Limb (tissue), 2 donors: Measurements from ENCODE around the gene VSTM4.
A peak's percentile ranks its signal among the peaks of the same experiment; 100 is the strongest.

Experiments used
- DNase-seq, 2 donors: peaks; one replicate each; pipeline ENCODE4 v3.0.0-alpha.2; 2016; ENCODE audit errors: extremely low spot score in 2 of 2

The VSTM4 gene

DNA sequence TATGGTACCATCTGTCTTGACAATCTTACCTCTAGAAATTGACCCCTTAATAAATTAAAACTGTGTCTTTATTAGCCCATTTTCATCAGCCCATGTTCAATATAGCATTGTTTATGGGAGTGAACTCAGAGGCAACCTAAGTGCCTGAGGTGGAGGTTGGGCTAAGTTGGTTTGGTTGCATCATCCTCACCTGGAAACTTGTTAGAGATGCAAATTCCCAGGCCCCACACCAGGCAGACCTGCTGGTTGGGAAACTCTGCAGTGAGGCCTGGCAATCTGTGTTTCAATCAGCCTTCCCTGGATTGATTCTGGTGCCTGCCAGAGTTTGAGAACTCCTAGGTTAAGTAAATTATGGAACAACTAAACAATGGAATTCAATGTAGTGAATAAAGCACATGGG is 27.9 kb upstream of the VSTM4 start:
- DNase-seq: no peak

DNA sequence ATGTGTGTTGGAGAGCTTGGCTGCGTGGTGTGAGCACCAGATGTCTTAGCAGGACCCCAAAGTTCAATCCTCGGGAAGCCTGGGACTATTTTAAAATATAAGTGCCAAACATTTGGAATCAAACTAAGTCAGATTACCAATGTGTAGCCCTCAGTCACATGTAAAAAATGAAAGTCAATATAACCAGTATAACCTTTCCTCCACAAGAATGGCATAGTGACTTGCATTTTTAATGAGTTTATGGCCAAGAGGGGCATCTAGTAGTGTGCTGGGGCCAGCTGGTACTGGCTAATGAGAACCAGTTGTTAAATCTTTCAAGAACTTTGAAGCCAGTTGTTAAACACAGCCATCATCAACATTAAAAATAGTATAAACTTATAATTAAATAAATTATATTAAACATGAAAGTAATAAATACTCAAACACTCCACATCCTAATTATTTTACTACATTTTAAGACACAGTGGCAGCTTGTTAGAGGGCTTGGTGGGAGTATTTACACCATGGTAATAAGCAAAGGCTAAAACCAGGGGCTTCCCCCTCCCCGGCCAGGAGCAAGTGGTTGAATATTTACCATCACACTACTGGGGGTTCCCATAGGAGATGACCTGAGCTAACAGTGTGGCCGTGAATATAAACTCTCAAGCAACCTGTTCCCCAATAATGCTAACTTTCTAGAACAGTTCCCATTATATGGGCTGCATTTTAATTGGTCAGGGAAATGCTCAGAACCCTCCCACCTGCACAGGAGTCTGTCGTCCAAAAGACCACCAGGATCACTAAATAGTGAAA is 26.4 kb upstream of the VSTM4 start:
- DNase-seq: no peak

DNA sequence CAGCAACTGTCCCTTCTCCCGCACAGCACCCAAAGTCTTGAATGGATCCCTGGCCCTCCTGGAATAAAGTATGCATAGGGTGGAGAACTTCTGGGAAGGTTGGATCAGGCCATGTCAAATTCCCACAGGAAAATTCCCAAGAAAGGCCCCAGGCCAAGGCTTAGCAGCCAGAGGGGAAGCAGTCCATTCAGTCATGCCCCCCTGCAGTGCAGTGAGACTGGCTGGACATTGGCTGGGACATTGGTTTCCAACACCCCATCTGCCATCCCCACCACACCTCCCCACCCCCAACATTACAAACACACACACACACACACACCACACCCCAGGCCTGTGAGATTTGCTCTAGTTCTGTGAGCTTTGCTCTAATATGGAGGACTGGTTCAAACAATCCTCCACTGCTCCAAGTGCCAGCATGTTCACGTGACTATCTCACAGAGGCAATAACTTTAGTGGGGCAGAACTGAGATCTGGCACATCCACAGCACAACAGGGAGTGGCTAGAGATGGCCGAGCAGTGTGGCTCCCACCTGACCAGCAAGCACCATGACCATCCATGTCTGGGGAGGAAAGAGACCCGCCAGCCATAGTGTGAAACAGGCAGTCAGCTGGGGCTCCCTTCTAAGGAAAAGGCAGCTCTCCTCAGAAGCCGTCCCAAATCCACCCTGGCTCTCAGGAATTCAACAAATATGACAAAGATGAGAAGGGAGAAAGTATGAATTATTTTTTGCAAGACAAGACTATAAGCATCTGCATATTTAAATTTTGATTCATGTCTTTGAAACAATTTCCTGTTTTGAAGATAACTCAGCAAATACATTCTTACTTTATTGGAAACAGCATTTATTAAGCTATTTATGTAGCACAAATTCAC is 25.2 kb upstream of the VSTM4 start:
- DNase-seq: no peak

DNA sequence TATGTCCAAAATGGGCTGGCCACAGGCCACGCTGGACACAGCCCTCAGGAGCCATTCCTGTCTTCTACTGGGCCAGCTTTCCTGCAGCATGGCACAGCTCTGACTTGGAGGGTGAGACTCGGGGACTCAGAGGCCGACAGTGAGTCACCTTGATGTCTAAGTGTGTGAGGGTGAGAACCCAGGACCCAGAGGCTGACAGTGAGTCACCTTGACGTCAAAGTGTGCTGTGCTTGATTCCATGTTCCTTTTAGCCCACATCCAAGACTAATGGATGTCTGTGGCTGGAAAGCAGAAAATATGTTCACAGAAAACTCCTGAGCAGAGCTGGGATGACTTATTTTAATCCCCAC is 24.5 kb upstream of the VSTM4 start:
- no peak for DNase-seq

DNA sequence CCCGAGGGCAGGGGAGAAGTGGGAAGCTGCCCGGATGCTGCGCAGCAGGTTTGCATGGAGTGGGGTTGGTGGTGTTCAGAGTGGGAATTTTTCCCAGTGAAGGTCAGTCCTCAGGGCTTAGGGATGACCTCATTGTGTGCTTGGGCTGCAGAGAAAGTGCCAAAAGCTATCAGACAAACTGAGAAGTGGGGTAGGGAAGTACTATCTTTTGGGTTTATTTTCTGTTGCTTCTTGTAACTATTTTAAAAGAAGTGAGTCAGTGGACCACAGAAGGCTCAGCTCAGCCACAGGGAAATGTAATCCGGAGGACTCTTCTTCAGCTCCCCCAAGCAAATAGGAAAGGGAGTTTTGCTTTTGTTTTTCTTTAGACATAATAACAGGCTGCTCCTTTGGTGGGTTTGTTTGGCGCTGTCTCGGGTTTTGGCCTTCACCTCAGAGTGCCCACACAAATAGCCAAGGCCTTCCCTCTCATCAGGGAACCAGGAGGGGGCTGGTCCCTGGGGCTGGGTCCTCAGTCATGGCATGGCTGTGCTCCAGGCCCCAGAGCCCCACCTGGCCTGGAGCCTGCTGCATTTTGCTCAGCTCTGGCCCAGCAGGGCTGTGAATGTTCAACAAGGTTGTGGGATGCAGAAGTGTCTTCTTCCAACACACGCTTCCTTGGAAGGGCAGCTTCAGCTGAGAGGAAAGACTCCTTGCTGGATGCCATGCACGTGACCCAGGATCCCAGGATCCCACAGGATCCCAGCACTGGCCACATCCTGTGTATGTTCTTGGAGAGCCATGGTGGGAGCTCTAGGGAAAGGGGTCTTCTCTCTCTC is 23.9 kb upstream of the VSTM4 start:
- no peak for DNase-seq

DNA sequence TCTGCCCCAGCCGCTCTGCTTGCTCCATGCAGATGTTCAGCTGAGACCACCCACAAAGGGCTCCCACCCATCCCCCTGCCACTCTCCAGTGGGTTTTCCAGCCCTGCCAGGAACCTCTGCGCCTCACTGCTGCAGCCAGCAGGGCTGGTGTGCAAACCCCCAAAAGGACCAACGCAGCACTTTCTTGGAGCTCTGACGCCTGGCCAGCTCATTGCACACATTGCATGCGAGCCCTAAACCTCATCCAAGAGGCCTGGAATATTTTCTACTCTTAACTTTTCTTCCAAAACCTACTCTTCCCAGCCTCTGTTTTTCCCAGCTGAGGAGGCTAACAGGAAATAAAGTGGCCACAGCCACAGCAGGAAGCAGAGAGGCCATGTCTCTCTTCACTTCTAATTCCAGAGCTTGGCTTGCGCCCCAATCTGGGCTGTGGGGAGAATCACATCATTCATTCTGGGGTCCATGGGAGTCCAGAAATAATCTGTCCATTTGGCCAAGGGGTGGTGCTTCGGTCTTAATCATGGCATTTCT is 23.1 kb upstream of the VSTM4 start:
- DNase-seq: peak in 1 of 2 donors; percentile 66

DNA sequence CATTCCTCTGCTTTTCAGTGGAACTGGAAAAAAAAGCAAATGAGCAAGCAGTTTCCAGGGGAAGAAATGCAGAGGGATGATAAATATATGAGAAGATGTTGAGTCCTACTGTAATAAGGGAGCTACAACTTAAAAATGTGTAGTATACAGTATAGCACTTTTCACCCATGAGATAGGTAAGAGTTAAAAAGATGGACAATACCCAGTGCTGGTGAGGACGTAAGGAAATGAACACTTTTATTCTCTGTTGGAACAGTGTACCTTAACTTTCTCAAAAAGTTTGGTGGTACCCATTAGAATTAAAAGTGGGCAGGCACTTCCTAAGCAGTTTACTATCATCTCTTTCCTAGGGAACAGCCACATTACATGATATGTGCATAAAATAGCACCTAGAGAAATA is 21.2 kb upstream of the VSTM4 start:
- DNase-seq: no peak

DNA sequence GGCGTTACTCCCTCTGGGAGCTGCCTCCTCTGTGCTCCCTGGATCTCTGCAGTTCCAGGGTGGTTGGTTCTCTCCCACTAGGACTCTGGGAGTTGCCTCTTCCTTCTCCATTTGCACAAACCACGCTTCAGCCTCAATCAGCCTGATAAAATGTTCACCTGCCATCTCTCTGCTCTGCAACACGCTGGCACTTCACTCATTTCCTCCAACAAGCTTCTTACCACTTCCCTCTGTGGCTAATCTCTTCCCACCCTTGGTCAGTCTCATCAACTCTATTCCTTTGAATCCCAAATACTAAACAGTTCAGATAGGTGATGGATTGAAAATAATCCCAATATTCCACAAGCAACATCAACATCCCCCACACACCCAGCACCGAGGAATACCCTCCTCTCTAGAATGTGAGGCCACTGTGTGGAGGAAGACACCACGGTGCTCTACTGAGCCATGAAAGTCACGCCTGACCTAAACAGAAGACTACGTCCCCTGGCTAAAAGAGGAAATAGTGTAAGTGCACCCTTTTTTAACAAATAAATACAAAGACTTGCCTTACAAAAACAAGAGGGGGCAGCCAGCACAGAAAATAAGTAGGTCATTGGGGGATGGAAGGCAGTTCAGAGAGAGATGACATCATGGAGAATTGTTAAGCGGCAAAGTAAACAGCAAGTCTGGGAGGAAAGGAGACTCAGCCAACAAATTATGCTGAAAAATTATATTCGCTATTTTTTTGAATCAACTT is 20.4 kb upstream of the VSTM4 start:
- no peak for DNase-seq

DNA sequence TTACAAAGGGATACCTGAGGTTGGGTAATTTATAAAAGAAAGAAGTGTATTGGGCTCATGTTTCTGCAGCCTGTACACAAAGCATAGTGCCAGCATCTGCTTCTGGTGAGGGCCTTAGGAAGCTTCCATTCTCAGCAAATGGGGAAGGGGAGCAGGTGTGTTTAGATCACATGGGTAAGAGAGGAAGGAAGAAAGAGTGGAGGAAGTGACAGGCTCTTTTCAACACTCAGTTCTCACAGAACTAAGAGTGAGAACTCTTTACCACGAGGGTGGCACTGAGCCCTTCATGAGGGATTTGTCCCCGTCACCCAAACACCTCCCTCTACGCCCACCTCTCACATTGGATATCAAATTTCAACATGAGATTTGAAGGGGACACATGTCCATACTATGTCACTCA is 19.0 kb upstream of the VSTM4 start:
- DNase-seq: no peak

DNA sequence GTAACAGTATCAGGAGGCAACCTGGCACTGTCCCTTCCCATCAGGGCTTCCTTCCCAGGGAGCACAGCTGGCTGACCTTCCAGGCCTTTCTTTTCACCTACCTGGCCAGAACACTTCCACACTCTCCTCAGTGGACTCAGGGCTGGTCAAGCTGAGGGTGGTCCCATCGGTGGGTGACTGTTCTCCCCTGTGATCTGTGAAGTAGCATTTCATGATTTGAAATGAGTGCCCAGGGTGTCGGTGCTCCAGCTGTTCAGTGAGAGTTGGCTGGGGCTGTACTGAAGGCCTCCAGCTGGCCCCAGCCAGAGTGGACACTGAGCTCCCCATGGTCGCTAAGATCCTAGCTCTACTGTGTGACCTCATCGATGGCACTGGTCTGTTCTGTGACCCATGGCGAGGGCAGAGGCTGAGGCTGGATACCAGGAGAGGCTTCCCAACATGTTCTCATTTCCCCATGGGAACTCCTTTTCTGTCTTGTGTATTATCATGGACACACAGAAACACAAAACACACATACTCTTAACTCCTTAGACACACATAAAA is 18.5 kb upstream of the VSTM4 start, which contains the start of gene FAM170B:
Gene FAM170B, minus strand, starts transcription at position 316 of the 543 bp plus-strand sequence. Its CDS starts 103 bp downstream, at position 213.
- no peak for DNase-seq

DNA sequence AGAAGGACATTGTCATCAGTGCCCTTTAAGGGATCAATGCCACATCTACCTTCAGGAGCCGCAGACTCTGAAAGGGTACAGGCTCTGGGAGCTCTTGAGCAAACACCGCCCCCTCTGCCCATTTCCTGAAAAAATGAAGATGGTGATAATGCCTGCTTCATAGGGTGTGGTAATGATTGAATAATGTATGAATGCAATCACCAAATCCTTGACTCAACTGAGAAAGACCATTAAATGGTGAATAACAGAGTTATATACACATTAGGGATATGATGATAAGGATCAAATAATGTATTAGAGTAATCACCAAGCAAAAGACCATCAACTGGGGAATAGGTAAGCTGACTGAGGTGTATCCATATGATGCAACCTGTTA is 17.0 kb upstream of the VSTM4 start:
- no peak for DNase-seq

DNA sequence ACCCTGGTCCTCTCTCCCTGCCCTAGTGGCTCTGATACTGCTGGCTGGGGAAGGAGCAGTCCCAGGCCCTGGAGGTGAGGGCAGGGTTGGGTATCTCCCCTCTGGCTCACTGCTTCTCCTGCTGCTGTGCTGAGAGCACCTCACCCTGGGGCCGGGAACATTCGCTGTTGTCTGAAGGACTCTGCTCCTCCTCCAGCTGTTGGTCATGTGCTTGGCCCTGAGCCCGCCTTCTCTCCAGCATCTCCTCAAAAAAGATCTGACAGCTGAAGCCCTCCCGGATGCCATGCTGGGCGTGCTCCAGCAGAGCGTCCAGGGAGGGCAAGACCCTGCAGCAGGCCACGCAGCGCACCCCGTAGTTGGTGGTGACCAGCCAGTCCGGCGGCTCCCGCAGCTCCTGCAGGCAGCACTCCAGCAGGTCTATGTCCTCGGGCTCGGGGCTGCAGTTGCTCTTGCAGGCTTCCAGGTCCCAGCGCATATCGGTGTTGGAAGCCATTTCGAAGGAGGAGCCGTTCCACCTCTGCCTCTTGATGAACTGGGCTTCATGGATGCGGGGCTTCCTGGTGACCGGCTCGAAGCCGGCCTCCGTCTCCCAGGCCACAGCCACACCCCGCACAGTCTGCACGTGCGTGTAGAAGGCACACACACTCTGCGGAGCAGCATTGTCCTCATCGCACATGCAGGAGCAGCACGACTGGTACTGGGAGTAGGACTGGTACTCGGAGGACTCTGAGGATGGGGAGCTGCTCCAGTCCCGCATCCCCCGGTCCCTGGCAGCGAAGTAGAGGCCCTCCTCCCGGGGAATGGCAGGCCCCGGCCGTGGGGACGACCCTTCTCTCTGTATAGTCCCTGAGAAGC is 16.4 kb upstream of the VSTM4 start:
- DNase-seq: no peak

DNA sequence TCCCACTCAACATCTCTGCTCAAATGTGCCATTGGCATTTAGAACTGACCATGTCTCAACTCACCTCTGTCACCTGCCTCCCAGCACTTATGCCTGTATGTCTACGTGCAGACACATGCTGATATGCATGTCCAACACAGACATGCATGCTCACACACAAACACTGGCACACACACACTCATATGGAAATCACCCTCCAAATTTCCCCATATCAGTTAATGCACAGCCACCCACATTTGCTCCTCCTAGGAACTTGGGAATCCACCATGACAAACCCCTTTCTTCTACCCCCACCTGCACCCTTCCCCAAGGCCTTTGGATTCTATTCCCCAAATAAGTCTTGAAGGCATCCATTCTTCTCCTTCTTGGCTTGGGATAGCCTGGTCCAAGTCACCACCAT is 14.1 kb upstream of the VSTM4 start:
- DNase-seq: no peak

DNA sequence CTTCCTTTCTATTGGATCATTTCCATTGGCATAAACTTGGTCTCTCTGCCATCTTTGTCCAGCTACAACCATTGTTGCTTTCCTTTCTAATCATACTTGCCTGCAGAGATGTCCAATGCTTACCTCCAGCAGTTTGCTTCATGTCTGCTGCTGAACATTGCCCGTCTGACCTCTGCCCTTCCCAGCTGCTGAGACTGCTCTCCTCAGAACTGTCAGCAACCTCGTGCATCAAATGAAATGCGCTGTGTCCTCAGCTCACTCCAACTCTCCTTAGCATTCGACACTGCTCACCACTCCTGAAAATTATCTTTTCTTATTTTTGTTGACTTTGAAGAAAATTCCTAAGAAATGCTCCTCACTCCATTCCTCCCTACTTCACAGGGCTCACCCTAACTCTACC is 13.5 kb upstream of the VSTM4 start:
- DNase-seq: no peak

DNA sequence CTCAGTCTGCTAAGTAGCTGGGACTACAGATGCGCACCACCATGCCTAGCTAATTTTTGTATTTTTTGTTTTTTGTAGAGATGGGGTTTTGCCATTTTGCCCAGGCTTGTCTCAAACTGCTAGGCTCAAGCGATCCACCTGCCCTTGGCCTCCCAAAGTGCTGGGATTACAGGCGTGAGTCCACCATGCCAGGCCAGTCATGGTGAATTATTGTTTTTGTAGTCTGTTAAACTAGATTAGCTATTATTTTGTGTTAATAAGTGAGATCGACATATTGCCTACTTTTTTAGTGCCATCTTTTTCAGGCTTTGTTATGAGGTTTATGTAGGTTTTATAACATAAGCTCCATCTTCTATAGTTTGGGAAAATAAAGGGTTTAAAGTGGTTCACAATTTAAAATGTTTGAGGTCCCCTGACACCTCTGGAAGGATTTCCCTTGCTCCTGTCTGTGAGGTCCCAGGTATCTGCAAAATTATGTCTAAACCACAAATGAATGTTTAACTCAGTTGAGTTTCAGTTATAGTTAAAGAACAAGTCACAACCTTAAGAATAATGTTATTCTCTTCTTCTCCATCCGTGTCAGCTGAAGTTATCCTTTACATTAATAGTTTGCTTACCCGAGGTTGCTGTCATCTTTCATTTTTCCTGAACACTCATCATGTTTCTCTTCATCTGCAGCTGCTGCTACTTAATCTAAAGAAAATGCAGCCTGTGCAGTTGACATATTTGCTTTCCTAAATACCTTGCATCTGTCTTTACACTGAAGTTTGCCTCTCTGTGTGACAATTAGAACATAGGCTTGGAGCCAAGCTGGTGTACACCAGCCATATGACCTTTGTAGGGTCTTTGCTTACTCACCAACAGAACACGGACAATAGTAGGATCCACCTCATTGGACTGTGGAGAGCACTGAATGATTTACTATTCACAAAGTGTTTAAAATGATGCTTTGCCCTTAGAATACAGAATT is 8.9 kb upstream of the VSTM4 start:
- DNase-seq: no peak

DNA sequence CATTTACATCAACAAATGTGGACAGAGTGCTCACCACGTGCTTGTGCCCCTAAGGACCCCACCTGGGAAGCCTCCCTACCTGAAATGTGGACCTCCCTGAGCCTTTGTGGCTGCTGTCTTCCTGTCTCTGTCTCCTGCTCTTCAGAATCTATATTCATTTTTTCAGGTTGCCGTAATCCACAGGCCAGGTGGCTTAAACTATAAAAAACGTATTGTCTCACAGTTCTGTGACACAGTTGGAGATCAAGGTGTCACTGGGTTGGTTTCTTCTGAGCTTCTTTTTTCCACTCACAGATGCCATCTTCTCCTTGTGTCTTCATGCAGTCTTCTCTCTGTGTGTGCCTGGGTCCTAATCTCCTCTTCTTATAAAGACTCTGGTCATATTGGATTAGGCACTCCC is 5.6 kb upstream of the VSTM4 start:
- no peak for DNase-seq

DNA sequence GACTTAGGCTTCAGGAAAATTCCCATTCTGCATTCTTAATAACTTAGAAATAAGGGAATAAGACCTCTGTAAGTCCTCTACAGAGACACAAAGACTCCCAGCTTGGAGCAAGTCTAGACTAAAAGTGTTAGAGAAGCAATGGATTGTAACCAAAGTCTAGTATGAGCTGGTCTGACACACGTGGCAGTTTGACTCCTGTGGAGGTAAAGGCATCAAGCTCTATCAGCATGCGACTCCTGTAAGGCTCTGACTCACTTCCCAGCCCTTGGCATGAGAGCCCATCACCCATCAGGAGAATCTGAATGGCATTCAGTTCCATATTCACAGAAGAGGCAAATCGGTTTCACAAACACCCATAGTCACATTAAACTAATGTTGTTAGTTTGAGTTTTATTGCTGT is 4.4 kb upstream of the VSTM4 start:
- DNase-seq: no peak

DNA sequence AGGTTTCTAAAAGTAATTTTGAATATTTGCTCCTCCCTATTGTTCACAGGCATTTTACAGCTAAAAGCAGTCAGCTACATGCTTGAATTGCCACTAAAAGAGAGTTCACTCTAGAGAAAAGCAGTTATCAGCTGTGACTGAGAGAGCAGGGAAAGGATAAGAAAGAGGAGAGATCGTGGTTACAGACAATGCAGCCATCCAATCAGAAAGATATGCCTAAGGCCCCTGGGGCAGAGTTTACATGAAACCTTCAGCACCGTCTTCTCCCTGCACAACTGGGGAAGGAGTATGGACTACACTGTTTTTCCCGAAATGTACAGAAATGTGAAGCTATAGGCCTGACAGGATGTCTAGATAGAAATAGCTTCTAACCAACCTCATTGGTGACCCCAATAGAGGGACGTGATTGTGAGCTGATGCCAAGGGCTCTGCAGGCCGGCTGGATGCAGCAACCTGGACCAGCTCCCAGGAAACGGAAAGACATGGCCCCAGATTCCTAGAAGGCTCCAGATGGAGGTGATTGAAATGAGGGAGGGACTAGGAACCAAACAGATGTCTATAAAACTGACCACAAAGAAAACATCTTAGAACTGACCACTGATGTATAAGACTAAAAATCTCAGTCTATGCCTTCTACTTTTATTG is 3.2 kb upstream of the VSTM4 start:
- DNase-seq: no peak
